ENCODE data around the gene CYS1.

Gene CYS1

GRCh38 chr2:10048501-10049171, 31.6 kb downstream of the CYS1 start:
- peak; percentile 50 for DNase-seq (ENCODE audit: low spot score)
- peak; percentile 71 for FAIRE-seq

DNA sequence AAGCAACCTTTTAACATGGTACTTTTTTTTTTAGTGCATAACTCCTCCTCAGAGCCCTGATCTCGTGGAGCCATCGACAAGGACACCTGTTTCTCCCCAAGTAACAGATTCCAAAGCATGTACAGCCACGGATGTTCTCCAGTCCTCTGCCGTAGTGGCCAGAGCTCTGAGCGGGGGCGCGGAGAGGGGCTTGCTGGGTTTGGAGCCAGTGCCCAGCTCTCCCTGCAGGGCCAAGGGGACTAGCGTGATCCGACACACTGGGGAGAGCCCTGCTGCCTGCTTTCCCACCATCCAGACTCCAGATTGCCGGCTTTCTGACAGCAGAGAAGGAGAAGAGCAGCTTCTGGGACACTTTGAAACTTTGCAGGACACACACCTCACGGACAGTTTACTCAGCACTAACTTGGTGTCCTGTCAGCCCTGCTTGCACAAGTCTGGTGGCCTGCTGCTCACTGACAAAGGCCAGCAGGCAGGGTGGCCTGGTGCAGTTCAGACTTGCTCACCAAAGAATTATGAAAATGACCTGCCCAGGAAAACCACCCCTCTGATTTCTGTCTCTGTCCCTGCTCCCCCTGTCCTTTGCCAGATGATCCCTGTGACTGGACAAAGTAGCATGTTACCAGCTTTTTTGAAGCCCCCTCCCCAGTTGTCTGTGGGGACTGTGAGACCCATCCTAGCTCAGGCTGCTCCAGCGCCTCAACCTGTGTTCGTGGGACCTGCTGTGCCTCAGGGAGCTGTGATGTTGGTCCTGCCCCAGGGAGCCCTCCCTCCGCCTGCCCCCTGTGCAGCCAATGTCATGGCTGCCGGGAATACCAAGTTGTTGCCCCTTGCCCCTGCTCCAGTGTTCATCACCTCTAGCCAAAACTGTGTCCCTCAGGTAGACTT, 32.4 kb downstream of the CYS1 start:
- DNase-seq (ENCODE audit: low spot score) = no peak
- FAIRE-seq = no peak

DNA sequence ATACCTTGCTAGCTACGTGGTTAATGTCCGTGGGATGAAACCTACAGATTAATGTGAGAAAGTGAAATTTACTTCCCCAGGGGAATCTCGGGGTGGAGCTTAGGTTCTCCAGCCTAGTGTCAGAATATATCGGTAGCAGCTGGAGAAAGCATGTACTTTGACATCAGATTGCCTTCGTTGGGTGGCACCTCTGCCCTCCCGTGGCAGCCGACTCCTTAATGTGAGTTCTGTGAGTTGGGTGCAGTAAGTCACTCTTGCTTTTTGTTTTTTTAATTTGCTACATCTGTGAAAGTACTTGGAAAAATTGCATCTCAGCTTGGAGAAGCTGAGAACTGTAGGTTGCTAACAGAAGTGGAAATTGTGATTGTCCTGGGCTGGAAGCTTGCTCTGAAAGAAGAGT, 33.3 kb downstream of the CYS1 start:
- no peak for DNase-seq (ENCODE audit: low spot score)
- no peak for FAIRE-seq

DNA sequence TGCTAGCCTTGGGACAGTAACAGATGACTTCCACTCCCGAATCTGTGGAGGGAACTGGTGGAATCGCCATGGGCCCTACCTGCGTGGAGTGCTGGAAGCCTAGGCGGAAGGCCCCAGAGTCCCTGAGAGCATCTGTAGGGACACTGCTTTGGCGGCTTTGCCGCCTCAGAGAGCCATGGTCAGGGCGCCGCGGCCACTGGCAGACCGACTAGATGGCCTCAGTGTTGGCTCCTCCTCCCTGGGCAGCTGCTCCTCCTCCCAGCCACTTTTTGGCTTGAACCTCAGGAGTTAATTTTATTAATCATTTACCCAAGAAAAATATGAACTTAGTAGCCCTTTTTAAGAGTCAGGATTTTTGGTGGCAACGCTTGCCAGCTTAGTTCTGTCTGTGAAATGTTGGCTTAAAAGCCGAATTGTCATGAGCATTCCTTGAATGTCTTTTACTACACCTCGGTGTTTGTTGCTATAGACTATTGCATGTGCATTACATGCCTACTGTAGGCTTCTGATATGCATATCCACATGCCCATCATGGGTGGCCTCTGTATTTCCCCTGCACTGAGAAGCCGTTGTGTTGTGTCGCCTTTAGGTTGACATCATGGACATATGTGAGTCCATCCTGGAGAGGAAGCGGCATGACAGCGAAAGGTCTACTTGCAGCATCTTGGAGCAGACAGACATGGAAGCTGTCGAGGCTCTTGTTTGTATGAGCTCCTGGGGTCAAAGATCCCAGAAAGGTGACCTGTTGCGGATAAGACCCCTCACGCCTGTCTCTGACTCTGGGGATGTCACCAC, 34.5 kb downstream of the CYS1 start:
- no peak for FAIRE-seq

DNA sequence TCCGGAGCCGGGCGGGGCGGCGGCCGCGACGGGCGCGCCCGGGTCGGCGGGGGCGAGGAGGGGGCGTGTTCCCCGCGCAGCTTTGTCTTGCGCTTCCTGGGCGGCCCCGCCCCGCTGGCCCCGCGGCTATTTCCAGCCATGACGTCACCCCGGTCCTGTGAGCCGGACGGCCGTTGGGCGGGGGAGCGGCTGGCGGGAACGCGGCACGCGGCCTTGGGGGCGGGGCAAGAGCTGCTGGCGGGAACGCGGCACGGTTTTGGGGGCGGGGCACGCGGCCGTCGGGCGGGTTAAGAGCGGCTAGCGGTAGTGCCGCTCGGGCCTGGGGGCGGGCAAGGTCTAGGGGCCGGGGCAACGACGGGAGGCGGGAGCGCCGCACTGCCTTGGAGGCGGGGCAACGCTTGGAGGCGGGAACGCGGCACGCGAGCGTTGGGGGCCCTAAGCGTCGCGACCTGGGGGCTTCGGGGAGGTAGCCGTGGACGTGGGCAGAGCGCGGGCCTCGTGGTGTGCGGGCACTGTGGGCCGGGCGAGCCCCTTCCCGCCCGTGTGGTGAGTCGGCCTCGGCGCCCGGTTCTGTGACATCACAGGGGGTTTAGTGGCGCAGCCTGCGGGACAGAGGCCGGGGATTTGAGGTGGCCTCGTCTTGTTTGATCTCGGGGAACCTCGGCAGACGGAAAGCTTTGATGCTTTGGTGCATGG, 36.2 kb downstream of the CYS1 start:
- DNase-seq (ENCODE audit: low spot score) = peak; percentile 87
- no peak for FAIRE-seq

More for the DNA sequence above, 34.5 kb downstream of the CYS1 start:
- DNase-seq (ENCODE audit: low spot score) = no peak

DNA sequence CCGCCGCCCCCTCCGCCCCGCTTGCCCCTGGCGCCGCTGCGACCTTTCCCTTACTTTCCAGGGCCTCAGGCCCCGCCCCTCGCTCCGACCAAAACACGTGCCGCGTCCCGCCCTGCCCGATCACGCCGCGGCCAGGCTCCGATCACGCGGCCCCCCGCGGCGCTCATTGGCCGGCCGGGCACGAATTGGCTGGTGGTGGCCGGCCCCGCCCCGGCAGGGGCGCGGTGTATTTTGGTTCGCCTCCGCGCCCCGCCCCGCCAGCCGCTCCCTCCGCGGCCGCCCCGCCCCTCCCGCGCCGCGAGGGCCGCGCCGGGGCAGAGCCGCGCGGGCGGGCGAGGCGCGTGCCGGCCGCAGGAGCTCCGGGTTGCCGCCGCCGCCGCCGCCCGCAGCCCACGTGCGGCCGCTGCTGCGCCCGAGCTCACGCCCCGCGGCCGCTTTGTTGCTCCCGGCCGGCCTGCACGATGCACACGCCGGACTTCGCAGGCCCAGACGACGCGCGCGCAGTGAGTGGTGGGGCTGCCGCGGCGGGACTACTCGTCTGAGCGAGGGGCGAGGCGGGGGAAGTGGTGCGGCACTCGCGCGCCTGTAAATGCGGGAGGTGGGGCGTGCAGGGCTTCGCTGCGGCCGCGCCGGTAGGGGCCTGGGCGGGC, 36.8 kb downstream of the CYS1 start, which contains the start of gene KLF11:
Gene KLF11 (plus strand): TSS at position 295 of the 650 bp plus-strand sequence. CDS start 167 bp downstream, at position 462.
- FAIRE-seq = no peak

DNA sequence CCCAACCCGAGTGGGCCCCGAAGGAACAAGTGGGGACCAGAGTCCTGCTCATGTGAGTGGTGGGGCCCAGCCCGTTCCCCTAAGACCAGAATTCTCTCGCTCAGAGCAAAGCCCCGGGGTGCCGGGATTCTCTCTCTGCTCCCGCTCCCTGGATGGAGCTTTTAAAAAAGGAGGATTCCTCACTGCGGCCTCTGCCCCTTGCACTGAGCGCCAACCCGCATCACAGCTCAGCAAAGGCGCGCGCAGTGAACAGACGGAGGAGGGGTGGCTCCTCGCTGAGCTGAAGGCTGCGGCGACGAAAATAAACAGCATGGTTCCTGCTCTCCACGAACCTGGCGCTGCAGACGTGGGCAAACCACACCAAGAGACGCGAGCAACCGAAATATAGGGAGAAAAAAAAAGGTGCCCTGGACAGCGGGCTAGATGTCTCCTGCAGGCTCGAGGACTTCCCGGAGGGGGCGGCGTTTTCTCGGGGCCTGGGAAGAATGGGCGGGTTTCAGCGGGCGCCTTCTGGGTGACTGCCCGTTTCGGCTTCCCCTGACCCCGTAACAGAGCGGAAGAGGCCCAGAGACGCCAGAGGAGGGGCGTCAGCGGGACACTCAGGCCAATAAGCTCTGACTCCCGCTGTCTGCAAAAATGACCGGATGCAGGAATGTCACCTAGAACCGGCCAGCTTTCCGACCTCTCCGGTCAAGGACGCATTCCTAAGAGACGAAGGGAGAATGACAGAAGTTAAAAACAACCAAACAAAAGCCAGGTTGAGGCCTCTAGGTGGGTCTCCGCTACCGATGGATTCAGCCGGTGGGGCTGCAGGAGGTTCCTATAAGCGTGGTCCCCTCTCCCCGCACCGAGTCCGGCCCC, 37.7 kb downstream of the CYS1 start:
- DNase-seq (ENCODE audit: low spot score) = peak; percentile 72
- no peak for FAIRE-seq

More for the DNA sequence above, 36.8 kb downstream of the CYS1 start, which contains the start of gene KLF11:
- DNase-seq (ENCODE audit: low spot score) = peak; percentile 83

- no peak for FAIRE-seq
- no peak for DNase-seq (ENCODE audit: low spot score)
These were observed 38.5 kb downstream of the CYS1 start for GRCh38 chr2:10041711-10042110.

- FAIRE-seq (no peak), DNase-seq (ENCODE audit: low spot score) (no peak)
These were observed 40.4 kb downstream of the CYS1 start for GRCh38 chr2:10039658-10040410.

GRCh38 chr2:10038716-10039115, 41.5 kb downstream of the CYS1 start:
- DNase-seq (ENCODE audit: low spot score) = peak; percentile 32
- FAIRE-seq = no peak

GRCh38 chr2:10038123-10038522, 42.1 kb downstream of the CYS1 start:
- FAIRE-seq (no peak), DNase-seq (ENCODE audit: low spot score) (no peak)

GRCh38 chr2:10036095-10036884, 43.9 kb downstream of the CYS1 start:
- FAIRE-seq = peak; percentile 94
- DNase-seq (ENCODE audit: low spot score) = peak; percentile 98

GRCh38 chr2:10035633-10036032, 44.6 kb downstream of the CYS1 start:
- FAIRE-seq (no peak), DNase-seq (ENCODE audit: low spot score) (no peak)

- FAIRE-seq = no peak
These were observed 45.2 kb downstream of the CYS1 start for GRCh38 chr2:10035053-10035422.

DNA sequence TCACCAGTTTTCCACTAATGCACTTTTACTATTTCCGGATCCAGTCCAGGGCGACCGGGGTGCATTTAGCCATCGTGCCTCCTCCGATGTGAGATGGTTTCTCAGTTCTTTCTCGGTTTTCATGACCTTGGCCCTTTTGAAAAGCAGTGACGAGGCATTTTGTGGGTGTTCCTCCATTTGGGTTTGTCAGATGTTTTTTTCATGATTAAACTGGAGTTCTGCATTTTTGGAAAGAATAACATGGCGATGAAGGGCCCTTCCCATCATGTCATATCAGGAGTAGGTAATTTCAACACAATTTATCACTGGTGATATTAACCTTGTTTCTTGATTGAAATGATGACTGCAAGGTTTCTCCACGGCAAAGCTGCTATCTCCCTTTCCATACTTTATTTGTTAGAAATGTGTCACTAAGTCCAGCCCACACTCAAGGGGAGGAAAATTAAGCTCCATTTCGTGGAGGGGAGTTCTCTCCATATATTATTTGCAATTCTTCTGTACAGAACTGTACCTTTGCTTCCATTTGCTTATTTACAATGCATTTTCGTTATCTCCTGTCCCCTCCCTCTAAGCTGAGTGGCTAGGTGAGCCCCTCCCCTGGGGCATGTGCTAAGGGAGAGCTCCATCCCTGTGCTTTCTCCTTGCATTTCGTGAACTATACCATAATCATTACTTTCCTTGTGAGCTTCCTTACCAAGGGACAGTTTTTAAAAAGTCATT, 45.7 kb downstream of the CYS1 start:
- no peak for DNase-seq (ENCODE audit: low spot score)
- no peak for FAIRE-seq

More at GRCh38 chr2:10035053-10035422, 45.2 kb downstream of the CYS1 start:
- DNase-seq (ENCODE audit: low spot score) = no peak

DNA sequence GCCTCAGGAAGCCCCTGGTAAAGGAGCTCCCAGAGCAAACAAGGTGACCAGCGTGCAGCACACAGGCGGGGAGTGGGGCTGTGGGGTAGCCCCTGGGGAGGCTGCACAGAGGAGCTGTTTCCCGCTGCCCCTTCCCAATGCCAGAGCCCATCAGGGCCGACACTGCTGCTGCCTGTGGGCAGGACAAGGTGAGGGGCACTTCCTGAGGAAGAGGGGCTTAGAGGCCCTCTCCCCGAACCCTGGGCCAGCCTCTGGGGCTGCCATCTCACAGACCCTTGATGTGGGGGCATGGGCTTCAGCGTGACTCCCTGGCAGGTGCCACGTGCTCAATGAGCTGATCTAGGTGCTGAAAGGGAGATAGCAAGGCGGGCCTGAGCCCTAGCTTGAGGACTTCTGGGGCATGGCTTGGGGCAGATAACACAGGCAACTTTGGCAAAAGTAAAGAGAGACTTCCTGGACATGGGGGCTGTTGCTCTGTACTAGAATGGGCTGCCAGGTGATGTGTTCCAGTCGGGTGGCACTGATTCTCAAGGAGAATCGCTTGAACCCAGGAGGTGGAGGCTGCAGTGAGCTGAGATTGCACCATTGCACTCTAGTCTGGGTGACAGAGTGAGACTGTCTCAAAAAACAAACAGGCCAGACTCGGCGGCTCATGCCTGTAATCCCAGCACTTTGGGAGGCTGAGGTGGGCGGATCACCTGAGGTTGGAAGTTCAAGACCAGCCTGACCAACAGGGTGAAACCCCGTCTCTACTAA, 46.8 kb downstream of the CYS1 start:
- FAIRE-seq (no peak), DNase-seq (ENCODE audit: low spot score) (no peak)

GRCh38 chr2:10032746-10033105, 47.5 kb downstream of the CYS1 start:
- DNase-seq (ENCODE audit: low spot score) = no peak
- no peak for FAIRE-seq
